Measurements from ENCODE around the gene CES5A.

DNA sequence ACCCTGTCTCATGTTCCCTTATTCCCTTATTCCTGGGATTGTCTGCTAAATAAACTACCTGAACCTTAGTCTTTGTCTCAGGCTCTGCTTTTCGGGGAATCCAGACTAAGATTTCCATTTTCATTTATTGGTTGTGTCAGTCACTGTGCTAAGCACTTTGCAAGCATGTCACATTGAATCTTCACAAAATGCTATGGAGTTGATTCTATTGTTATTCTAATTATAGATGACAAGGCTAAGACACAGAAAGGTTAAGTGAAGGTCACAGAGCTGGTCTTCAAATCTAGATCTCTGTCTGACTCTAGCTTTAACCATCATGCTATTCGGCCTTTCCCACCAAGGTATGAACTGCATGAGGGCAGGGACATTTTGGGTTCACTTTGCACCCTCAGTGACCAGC lies 13.4 kb upstream of the CES5A start:
- TF ChIP-seq, protein P1, sequence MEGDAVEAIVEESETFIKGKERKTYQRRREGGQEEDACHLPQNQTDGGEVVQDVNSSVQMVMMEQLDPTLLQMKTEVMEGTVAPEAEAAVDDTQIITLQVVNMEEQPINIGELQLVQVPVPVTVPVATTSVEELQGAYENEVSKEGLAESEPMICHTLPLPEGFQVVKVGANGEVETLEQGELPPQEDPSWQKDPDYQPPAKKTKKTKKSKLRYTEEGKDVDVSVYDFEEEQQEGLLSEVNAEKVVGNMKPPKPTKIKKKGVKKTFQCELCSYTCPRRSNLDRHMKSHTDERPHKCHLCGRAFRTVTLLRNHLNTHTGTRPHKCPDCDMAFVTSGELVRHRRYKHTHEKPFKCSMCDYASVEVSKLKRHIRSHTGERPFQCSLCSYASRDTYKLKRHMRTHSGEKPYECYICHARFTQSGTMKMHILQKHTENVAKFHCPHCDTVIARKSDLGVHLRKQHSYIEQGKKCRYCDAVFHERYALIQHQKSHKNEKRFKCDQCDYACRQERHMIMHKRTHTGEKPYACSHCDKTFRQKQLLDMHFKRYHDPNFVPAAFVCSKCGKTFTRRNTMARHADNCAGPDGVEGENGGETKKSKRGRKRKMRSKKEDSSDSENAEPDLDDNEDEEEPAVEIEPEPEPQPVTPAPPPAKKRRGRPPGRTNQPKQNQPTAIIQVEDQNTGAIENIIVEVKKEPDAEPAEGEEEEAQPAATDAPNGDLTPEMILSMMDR (conservative IDR thresholded peaks at IDR 0.05; ENCODE audit: low read depth, low read length): no peak
- TF ChIP-seq POLR2A (IDR thresholded peaks at IDR 0.05; ENCODE audit: low read depth, low read length) (no peak), MAZ (IDR thresholded peaks at IDR 0.05; ENCODE audit: borderline replicate concordance, low read depth, low read length) (no peak), MXI1 (IDR thresholded peaks at IDR 0.05; ENCODE audit: borderline replicate concordance, low read depth, low read length) (no peak), SMC3 (IDR thresholded peaks at IDR 0.05; ENCODE audit: low read depth, low read length) (no peak), BHLHE40 (IDR thresholded peaks at IDR 0.05; ENCODE audit: low read depth, low read length) (no peak), CEBPB (IDR thresholded peaks at IDR 0.05; ENCODE audit: low read depth, low read length) (no peak), RAD21 (IDR thresholded peaks at IDR 0.05; ENCODE audit: low read length) (no peak), MAFK (IDR thresholded peaks at IDR 0.05; ENCODE audit: low read depth, low read length) (no peak)
- TF ChIP-seq, protein P2, sequence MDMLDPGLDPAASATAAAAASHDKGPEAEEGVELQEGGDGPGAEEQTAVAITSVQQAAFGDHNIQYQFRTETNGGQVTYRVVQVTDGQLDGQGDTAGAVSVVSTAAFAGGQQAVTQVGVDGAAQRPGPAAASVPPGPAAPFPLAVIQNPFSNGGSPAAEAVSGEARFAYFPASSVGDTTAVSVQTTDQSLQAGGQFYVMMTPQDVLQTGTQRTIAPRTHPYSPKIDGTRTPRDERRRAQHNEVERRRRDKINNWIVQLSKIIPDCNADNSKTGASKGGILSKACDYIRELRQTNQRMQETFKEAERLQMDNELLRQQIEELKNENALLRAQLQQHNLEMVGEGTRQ (IDR thresholded peaks at IDR 0.05; ENCODE audit: low read depth, low read length): no peak

Data from IMR-90 (cell line).